NCI-H82 treated with DMSO at 0.1 percent for 48 hours (cell line): ENCODE measurements around the gene ASB18.

ENCODE experiments used
- DNase-seq: peaks from one replicate; lab custom pipeline; 2025; ENCODE audit not compliant: unreplicated experiment; lab: John Stamatoyannopoulos, UW

Gene ASB18

GRCh38 chr2:236242057-236242495, 22.1 kb downstream of the ASB18 start:
- DNase-seq: no peak

GRCh38 chr2:236241181-236242056, 22.8 kb downstream of the ASB18 start:
- no peak for DNase-seq

- no peak for DNase-seq
Measured at GRCh38 chr2:236240228-236240990, 23.8 kb downstream of the ASB18 start.

GRCh38 chr2:236239276-236240065, 24.7 kb downstream of the ASB18 start:
- DNase-seq: no peak

- no peak for DNase-seq
Measured at GRCh38 chr2:236238751-236239150, 25.5 kb downstream of the ASB18 start.

- no peak for DNase-seq
Measured at GRCh38 chr2:236237468-236238190, 26.6 kb downstream of the ASB18 start.

- no peak for DNase-seq
Measured at GRCh38 chr2:236236559-236237452, 27.4 kb downstream of the ASB18 start.

GRCh38 chr2:236229186-236229585, 35.0 kb downstream of the ASB18 start:
- no peak for DNase-seq

GRCh38 chr2:236223675-236224074, 40.5 kb downstream of the ASB18 start:
- DNase-seq: no peak

GRCh38 chr2:236221798-236222197, 42.4 kb downstream of the ASB18 start:
- DNase-seq: no peak

- DNase-seq: no peak
Measured at GRCh38 chr2:236219411-236219810, 44.8 kb downstream of the ASB18 start.

- DNase-seq: no peak
Measured at GRCh38 chr2:236217926-236218325, 46.3 kb downstream of the ASB18 start.

GRCh38 chr2:236216711-236217110, 47.5 kb downstream of the ASB18 start:
- DNase-seq: no peak

GRCh38 chr2:236215761-236216333, 48.4 kb downstream of the ASB18 start:
- no peak for DNase-seq

GRCh38 chr2:236215196-236215595, 49.0 kb downstream of the ASB18 start:
- no peak for DNase-seq

GRCh38 chr2:236214376-236214995, 49.7 kb downstream of the ASB18 start:
- no peak for DNase-seq

GRCh38 chr2:236211296-236211695, 52.9 kb downstream of the ASB18 start:
- no peak for DNase-seq

- DNase-seq: no peak
Measured at GRCh38 chr2:236210536-236210935, 53.7 kb downstream of the ASB18 start.

- no peak for DNase-seq
Measured at GRCh38 chr2:236209996-236210395, 54.2 kb downstream of the ASB18 start.
